ENCODE results near the gene SNPH.

GRCh38 chr20:1308702-1309095, 42.6 kb downstream of the SNPH start:
- no peak for TF ChIP-seq CTCF (IDR thresholded peaks at IDR 0.05)
- TF ChIP-seq POLR2A (IDR thresholded peaks at IDR 0.05), result no peak
